HG02840 (cell line): Measurements from ENCODE around the gene MGAT5B.
"Not testable (repeated sequence)": the region's sequence is repeated elsewhere in the genome, so short reads cannot be mapped to it uniquely, and the experiment has no call there.

Experiments
- ATAC-seq: cut with Tn5 transposase; IDR thresholded peaks from one replicate; pipeline ENCODE4 v1.9.1; 2021; ENCODE audit warnings: mild to moderate bottlenecking, moderate library complexity, moderate number of reproducible peaks; ENCODE audit not compliant: unreplicated experiment, low FRiP score

MGAT5B gene

GRCh38 chr17:76845541-76846017, 22.6 kb upstream of the MGAT5B start:
- no peak for ATAC-seq

- ATAC-seq = no peak
Measured at GRCh38 chr17:76847031-76847430, 21.2 kb upstream of the MGAT5B start.

GRCh38 chr17:76848670-76849069, 19.5 kb upstream of the MGAT5B start:
- no peak for ATAC-seq

DNA sequence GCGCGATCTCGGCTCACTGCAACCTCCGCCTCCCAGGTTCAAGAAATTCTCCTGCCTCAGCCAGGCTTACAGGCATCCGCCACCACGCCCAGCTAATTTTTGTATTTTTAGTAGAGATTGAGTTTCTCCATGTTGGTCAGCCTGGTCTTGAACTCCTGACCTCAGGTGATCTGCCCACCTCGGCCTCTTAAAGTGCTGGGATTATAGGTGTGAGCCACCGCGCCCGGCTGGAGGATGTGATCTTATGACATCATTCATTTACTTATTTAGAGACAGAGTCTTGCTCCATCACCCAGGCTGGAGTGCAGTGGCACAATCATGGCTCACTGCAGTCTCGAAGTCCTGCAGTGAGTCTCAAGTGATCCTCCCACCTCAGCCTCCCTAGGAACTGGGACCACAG, 19.0 kb upstream of the MGAT5B start:
- ATAC-seq = not testable (repeated sequence)

GRCh38 chr17:76852843-76853242, 15.4 kb upstream of the MGAT5B start:
- no peak for ATAC-seq

DNA sequence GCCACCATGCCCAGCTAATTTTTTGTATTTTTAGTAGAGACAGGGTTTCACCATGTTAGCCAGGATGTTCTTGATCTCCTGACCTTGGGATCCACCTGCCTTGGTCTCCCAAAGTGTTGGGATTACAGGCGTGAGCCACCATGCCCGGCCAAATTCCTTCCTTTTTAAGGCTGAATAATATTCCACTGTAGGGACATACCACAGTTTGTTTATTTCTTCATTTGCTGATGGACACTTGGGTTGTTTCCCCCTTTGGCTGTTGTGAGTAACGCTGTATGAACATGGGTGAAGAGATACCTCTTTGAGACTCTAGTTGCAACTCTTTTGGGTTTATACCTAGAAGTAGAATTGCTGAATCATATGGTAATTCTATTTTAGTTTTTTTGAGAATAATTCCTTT, 13.1 kb upstream of the MGAT5B start:
- no peak for ATAC-seq

GRCh38 chr17:76862079-76862478, 6.1 kb upstream of the MGAT5B start:
- ATAC-seq = no peak

GRCh38 chr17:76862494-76862893, 5.7 kb upstream of the MGAT5B start:
- no peak for ATAC-seq

GRCh38 chr17:76864024-76864423, 4.2 kb upstream of the MGAT5B start:
- ATAC-seq = no peak

GRCh38 chr17:76865174-76865573, 3.0 kb upstream of the MGAT5B start:
- ATAC-seq = no peak

DNA sequence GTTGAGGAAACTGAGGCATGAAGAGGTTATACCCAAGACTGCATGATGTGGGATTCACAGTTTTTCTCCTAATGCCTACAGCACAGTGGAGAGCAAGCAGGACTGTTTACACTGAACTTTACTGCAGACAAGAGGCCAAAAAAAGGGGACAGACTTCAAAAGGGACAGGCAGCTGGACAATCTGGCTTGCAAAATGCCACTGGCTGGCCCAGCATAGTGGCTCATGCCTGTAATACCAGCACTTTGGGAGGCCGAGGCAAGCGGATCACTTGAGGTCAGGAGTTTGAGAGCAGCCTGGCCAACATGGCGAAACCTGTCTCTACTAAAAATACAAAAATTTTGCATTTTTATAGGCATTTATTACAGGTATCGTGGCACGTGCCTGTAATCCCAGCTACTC, 2.0 kb upstream of the MGAT5B start:
- ATAC-seq = no peak

DNA sequence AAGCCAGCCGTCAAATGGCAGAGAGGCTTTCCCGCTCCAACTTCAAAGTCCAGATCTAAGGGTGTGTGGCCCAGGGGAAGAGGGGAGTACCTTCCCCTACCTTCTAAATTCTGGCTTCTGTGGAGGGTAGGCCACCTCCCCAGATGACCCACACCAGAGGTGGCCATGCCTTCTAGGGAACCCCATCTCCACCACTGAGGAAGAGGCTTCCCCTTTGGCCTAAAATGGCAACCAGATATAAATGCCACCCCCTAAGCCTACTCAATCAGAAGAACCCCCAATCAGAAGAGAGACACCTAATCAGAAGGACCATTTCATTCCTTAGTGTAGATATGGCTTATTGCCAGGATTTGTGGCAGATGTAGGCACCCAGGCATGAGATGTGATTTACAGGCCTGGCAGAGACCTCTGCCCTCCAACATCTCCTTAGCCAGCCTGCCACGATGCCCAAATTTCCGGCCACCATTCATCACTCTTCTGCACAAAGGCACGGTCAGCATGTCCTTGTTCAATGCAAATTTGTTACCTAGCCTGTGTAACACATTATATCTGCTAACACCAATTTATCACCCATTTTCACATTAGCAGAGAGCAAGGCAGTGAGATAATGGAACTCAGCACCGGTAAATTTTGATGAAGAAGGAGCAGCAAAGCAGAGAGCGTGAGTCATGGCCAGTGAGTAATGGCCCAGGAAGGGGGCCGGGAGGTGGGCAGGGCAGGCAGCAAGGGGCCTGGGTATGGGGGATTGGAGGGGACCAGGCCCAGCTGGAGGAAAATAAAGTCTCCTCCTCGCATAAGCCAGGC, 1.2 kb upstream of the MGAT5B start:
- no peak for ATAC-seq

DNA sequence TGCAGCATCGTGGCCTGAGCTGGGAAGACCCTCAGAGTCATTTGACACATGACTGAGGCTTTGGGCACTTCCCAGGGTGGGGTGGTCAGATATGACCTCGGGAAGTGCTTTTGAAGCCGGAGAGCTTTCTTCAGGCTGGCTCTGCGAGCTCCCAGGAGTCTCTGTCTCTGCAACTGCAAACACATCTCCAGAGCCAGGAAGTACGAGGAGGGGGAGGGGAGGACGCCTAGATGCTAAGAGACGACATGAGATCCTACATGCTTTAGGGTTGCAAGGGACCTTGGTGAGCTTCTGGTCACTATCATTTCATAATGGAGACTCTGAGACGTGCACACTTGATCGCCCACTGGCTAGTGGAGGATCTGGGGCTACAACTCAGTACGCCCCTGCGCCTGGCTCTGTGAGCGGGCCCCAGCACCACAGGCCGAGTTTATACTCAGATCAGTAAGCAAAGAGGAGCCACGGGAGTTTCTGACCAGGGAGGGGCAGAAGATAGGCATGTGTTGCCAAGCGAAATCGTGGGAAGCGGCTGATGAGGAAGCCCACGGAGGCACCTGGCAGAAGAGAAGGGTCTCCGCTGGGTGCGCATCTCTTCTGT, 527 bp upstream of the MGAT5B start:
- ATAC-seq = no peak

- ATAC-seq = no peak
Measured at GRCh38 chr17:76868669-76869495, 678 bp downstream of the MGAT5B start.

DNA sequence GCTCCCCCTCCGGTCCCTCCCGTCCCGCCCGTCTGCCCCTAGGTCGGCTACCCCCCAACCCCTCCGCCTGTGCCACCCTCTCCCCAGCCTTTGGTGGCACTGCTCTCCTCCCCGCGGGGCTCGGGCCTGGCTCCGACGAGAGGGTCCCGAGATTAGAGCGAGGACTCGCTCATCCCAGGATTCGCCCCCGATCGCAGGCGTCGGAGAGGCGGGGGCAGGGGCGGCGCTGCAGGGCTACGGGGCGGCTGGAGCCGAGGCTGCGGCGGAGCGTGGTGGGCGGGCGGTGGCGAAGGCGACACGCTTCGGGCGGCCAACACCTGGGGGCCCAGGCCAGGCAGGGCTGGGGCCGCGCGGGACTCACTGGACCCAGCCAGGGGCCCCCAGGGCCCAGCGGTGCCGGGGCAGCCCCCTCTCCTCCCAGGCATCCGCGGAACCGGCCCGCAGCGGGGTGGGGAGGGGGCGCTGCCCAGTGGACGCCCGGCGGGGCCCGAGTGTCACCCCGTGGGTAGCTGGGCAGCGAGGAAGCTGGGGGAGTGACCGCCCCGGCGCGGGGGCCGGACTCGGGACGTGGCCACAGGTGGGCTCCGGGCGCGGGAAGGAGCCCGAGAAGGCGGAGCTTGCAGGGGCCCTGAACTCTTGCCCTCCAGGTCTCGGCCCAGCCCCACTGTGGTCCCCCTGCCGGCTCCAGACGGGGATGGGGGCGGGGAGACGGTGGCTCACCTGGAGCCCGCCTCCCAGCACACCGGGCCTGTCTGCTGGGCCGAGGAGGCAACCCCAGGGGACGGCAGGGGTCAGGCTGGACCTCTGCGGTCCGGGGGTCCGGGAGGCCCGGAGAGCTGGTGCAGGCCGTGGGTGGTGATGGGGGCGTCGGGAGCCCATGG, 1.5 kb downstream of the MGAT5B start:
- no peak for ATAC-seq

DNA sequence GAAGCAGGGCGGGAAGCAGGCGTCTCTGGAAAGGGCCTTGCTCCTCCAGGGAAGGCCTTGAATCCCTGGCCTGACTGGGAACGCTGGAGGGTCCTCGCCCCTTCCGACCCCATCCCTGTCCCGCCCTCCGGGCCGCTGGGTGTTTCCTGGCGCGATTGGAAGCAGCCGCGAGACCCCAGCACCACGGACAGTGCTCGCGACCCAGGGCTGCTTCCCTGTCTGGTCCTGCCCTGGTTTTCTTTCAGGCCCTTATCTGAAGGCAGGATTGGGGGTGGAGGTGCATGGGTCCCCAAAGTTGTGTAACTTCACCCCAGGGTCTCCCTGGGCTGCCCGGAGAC, 2.1 kb downstream of the MGAT5B start:
- ATAC-seq = no peak

DNA sequence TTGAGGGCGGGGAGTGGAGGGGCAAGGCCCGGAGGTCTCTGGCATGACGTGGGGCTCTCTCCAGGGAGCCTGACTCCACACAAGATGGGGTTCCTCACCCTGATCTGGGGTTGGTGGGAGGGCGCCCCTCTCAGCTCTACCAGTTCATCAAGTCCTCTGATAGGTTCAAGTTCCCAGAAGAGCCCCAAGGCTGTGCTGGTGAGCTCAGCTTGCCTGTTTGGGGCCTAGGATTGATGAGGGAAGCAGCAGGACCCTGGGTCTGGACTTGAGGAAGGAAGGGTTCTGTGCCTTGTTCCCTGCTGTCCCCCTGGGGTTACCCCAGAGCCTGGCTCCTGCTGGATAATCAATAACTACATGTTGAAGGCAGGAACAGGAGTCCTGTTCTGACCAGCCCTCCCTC, 3.5 kb downstream of the MGAT5B start:
- no peak for ATAC-seq

DNA sequence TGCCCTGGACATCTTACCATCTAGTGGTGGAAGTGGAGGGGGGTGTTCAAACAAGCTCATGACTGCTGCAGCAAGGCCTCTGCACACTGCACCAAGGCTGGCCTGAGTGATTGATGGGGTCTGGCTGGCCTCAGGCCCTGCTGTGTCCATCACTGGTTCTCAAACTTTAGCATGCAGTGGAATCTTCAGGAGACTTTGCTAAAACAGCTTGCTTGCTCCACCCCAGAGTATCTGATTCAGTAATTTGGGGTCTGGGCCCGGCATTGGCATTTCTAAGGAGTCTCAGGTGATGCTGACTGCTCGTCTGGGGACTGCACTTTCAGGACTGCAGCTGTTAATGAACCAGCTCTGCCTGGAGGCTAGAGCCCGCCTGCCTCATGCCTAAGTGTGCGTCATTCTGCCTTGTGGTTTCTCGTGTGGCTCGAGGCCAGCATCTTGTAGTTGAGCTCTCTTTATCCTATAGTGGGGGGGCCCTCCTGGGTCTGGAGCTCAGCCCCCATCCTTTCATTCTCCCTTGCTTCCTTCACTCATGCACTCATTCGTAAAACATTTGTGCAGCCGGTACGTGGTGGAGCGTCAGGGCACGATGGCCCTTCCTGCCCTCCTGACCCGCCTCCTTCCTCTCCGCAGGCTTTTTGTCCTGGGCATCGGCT, 4.1 kb downstream of the MGAT5B start:
- no peak for ATAC-seq

DNA sequence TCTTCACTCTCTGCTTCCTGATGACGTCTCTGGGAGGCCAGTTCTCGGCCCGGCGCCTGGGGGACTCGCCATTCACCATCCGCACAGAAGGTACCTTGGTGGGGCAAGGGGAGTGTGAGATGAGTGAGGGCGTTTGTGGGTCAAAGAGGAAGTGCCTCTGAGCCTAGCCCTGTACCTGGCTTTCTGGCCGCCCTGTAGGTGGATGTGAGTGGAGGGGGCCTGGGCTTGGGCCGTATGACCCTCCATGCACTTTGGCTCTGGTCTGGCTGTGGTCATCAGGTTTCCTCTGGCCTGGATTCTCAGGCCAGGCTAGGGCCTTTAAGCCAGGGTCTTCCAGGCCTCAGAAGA, 4.6 kb downstream of the MGAT5B start:
- no peak for ATAC-seq

- ATAC-seq = no peak
Measured at GRCh38 chr17:76873856-76874255, 5.7 kb downstream of the MGAT5B start.
